LHCN-M2 (cell line): ENCODE results near the gene RUNDC3A. TPM values are rescaled to one million over a fixed set of nuclear protein-coding genes. Genes with fewer than 3 reads are reported as not detected.
"Not testable (repeated sequence)": the region's sequence is repeated elsewhere in the genome, so short reads cannot be mapped to it uniquely, and the experiment has no call there.

Experiments
- DNase-seq: peaks from one replicate; pipeline ENCODE4 v3.0.0-alpha.2; 2012; ENCODE audit warnings: low read depth
- total RNA-seq: library from RNA; depleted of rRNA; stranded (reverse); fragments of >200 nt; gene quantifications from 2 replicates; pipeline ENCODE4 v1.2.3, GENCODE V29; 2014

Gene RUNDC3A
- total RNA-seq, 1 experiment from 2014 or later, result not detected

GRCh38 chr17:44343510-44344209 lies 35.3 kb downstream of the RUNDC3A start:
- no peak for DNase-seq

GRCh38 chr17:44344939-44345453 lies 36.6 kb downstream of the RUNDC3A start, which contains the start of gene GRN:
Gene GRN, plus strand, starts transcription at chr17:44345302. Its CDS starts 3,863 bp downstream, at chr17:44349165.
- DNase-seq, result peak; percentile 99

- DNase-seq, result peak; percentile 74
These were observed 37.1 kb downstream of the RUNDC3A start for GRCh38 chr17:44345454-44346026.

GRCh38 chr17:44346064-44346844 lies 37.9 kb downstream of the RUNDC3A start:
- no peak for DNase-seq

GRCh38 chr17:44347206-44348055 lies 39.0 kb downstream of the RUNDC3A start:
- not testable (repeated sequence) for DNase-seq

- peak; percentile 66 for DNase-seq
These were observed 40.0 kb downstream of the RUNDC3A start for GRCh38 chr17:44348234-44348987.

GRCh38 chr17:44348988-44349364 lies 40.6 kb downstream of the RUNDC3A start:
- no peak for DNase-seq

GRCh38 chr17:44349553-44350070 lies 41.2 kb downstream of the RUNDC3A start:
- no peak for DNase-seq

GRCh38 chr17:44350733-44351226 lies 42.4 kb downstream of the RUNDC3A start:
- DNase-seq, result peak; percentile 26

GRCh38 chr17:44351464-44351863 lies 43.1 kb downstream of the RUNDC3A start:
- no peak for DNase-seq

GRCh38 chr17:44351961-44352827 lies 43.8 kb downstream of the RUNDC3A start:
- DNase-seq, result no peak

GRCh38 chr17:44352828-44353671 lies 44.6 kb downstream of the RUNDC3A start:
- no peak for DNase-seq

- no peak for DNase-seq
These were observed 45.4 kb downstream of the RUNDC3A start for GRCh38 chr17:44353672-44354331.

GRCh38 chr17:44354582-44355561 lies 46.5 kb downstream of the RUNDC3A start:
- DNase-seq, result no peak

GRCh38 chr17:44355642-44356099 lies 47.3 kb downstream of the RUNDC3A start:
- no peak for DNase-seq

- DNase-seq, result no peak
These were observed 47.8 kb downstream of the RUNDC3A start for GRCh38 chr17:44356241-44356640.
